IPS-18c (cell line): ENCODE measurements around the gene VSTM2L.
"Not testable (repeated sequence)": the region's sequence is repeated elsewhere in the genome, so short reads cannot be mapped to it uniquely, and the experiment has no call there.

Source experiments
- H3K4me3 ChIP-seq: 2 replicates; pipeline ENCODE4 v1.7.0; 2013; ENCODE audit warnings: low read depth, mild to moderate bottlenecking, low read length, moderate library complexity; ENCODE audit not compliant: insufficient read depth
- H3K9me3 ChIP-seq: one replicate; pipeline ENCODE4 v1.6.1; 2013; ENCODE audit warnings: mild to moderate bottlenecking, low read length, moderate library complexity; ENCODE audit not compliant: control insufficient read depth, insufficient read depth

The VSTM2L gene, protein sequence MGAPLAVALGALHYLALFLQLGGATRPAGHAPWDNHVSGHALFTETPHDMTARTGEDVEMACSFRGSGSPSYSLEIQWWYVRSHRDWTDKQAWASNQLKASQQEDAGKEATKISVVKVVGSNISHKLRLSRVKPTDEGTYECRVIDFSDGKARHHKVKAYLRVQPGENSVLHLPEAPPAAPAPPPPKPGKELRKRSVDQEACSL

DNA sequence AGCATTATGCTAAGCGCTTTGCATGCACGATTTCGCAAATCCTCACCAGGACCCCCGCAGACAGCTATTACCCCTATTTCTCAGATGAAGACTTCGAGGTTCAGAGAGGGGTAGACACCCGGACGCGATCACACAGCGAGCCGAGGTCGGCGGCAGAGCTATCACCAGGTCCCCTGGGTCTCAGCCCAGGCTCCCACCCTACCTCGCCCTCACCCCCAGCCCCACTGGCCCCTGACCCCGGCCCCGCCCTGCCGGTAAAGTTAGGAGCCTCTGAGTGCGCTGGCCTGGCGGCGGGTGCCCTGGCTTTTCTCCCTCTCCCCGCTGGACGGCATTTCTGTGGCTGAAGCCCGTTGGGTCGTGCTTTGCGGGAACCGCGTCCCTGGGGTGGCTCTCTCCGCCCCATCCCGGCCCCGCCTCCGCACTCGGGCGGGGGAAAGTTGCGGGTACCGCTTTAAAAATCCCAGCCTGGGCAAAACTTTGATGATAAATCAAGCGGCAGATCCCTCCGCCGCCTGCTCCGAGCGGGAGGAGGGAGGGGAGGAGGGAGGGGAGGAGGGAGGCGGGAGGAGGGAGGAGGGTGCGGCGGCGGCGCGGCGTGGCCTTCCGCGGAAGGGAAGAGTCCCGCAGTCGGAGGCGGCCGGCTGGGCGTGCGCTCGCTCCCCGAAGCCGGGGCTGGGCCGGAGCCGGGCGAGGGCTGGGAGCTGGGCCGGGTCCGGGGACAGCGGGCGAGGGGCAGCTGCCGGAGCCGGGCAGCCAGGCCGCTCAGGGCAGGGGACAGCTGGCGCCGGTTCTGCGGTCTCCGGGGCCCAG lies at the start of gene VSTM2L:
Gene VSTM2L, plus strand, starts transcription at position 624 of the 810 bp plus-strand sequence. CDS start 224 bp downstream, outside the sequence.
- no peaks in the 10 kb centered on the region for H3K9me3 ChIP-seq
- H3K4me3 ChIP-seq, result peak within 1 kb of the TSS; percentile 59

DNA sequence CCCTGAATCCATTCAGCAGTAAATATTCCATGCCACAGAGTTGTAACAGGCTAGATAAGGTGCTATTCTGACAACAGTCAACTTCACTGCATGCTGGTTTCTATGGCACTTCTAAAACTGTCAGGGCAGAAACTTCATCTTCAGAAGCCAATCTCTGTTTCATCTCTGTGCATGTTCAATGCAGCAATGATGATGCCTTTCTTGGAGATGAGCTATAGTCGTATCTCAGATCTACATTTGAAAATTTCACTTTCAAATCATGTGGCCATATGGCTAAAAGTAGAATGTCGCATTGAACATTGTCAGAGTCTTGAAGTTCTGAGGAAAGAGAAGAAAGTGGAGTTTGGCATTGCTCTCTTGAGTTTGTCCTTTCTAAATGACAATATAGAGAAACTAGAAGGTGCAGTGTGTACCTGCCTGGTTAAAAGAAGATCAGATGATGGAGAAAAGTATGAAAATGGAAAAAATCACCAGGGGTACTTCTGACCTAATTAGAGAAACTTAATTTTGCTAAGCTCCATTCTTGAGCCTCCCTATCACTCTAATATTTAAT lies 49.0 kb upstream of the VSTM2L start:
- Histone ChIP-seq H3K9me3 (no peaks in the 10 kb centered on the region), H3K4me3 (no peak overlapping the region)

DNA sequence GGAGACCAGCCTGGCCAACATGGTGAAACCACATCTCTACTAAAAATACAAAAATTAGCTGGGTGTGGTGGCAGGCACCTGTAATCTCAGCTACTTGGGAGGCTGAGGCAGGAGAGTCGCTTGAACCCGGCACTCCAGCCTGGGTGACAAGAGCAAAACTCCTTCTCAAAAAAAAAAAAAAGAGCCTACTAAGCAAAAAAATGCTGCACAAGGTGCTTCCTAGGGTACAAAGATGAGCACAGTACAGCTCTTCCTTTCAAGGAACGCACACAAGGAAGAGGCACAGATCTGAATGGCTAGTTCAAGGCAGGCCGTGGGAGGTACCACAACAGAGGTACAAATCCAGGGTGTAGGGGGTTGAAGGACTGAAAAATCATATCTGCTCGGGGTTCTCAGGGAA lies 46.9 kb upstream of the VSTM2L start:
- not testable (repeated sequence) for H3K4me3 ChIP-seq, H3K9me3 ChIP-seq

DNA sequence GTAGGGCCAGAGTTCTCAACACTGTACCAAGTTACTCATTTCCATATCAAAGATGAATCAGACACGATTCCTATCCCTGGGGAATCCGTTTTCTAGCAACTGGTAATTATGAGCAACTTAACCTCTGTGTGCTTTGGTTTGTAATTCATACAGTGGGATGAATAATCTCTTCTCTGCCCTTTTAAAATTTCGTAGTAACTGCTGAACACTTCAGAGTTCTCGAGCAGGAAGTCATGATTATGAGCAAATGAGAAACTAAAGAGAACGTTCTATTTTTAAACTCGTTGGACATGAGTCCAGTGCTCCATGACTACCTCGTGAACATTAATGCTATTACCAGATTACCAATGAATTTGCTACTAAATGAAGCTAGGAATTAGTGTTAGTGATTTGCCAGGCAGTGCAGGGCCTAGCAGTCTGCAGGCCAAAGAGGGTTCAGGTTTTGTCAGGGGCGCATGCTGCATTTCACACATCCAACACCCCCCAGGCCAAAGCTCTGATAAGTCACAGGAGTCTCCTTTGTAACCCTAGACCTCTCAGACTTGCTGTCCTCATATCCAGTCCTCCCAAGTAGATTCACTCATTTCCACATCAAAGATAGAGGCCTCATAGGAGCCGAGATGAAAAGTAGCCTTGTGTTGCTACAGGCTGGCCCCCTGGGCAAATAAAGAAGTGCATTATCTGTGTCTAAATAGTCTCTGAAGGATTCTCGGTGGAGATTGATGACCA lies 45.8 kb upstream of the VSTM2L start:
- Histone ChIP-seq H3K4me3 (no peak overlapping the region), H3K9me3 (peaks cover 2% of the 10 kb centered on the region)

DNA sequence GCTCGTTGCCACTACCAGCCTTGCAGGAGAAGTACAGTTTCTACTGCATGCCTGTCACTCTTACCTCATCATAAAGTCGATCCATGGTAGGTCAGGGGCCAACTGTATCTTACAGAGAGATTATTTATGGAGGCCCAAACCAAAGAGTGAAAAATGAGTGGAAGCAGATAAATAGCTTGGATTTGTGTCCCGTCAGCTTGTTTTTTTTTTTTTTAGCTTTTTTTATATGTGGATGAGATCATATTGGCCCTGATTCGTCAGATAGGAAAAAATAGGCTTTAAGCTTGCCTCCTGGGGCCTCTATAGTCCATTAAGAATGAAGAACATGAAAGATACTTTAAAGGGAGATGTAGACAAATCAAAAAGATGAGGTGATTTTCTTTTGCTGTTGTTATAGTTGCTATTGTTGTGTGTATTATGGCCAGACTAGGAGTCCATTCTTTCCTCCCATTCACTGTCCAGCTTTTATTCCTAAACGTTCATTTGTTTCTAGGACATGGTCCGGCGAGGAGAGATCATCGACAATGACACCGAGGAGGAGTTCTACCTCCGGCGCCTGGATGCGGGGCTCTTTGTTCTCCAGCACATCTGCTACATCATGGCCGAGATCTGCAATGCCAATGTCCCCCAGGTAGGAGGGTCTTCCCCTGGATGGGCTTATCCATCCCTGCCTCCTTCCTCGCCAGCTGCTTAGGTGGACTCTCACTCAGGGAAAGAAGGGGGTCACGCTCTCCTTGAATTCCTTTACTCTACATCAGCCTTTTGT lies 43.3 kb upstream of the VSTM2L start:
- peaks cover 2% of the 10 kb centered on the region for H3K9me3 ChIP-seq
- H3K4me3 ChIP-seq, result no peak overlapping the region

DNA sequence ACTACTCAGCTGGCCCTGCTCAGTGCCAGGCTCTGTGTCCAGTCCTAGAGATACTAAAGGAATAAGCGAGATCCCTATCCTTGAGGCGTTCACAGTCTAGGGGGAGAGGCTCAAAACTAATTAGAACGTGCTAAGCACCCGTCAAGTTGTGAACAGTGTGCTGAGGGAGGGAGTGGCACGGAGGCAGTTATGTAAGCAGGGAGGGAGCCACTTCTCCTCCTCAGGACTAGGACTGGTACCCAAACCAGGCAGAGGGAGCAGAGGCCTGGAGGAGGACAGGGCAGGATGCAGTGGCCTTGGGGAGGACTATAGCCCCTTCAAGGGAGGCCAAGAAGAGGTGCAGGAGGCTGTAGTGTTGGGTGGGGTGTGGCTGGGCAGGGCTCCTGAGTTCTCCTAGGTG lies 39.6 kb upstream of the VSTM2L start:
- Histone ChIP-seq H3K9me3 (peaks cover 2% of the 10 kb centered on the region), H3K4me3 (no peak overlapping the region)

DNA sequence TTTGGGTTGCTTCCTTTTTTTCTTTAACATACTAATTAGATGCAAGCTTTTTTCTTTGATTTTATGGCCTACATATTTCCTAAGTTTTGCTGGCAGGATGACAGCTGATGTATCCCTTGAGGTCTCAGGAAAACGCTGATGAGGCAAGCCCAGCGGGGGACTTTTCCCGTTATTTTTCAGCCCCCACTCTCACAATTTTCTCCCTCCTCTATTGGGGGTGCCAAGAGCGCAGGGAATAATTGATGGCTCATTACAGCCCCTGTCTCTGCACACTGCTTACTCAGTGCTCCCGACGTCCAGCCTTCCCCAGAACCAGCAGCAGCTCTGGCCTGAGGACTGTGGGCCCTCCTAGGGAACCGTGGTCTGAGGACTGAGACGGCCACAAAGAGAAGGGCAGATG lies 38.6 kb upstream of the VSTM2L start:
- Histone ChIP-seq H3K4me3 (no peak overlapping the region), H3K9me3 (peaks cover 2% of the 10 kb centered on the region)

DNA sequence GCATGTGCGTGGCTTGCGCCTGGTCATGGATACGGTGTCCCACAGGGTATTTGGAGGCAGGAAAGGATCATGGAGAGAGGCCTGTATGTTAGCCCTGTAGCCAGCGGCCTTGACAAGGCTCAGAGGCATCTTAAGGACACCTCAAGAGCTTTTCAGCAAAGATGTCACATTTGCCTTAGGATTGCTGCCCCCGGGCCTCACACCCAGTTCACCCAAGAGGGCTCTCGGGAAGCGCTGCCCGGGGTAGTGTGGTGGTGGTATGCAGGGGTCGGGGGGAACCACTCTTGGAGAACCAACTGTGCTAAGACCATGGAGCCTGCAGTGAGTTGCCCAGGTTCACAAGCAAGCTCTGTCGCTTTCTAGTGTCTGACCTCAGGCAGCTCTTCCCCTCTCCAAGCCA lies 36.9 kb upstream of the VSTM2L start:
- H3K9me3 ChIP-seq, result no peaks in the 10 kb centered on the region
- H3K4me3 ChIP-seq, result no peak overlapping the region

DNA sequence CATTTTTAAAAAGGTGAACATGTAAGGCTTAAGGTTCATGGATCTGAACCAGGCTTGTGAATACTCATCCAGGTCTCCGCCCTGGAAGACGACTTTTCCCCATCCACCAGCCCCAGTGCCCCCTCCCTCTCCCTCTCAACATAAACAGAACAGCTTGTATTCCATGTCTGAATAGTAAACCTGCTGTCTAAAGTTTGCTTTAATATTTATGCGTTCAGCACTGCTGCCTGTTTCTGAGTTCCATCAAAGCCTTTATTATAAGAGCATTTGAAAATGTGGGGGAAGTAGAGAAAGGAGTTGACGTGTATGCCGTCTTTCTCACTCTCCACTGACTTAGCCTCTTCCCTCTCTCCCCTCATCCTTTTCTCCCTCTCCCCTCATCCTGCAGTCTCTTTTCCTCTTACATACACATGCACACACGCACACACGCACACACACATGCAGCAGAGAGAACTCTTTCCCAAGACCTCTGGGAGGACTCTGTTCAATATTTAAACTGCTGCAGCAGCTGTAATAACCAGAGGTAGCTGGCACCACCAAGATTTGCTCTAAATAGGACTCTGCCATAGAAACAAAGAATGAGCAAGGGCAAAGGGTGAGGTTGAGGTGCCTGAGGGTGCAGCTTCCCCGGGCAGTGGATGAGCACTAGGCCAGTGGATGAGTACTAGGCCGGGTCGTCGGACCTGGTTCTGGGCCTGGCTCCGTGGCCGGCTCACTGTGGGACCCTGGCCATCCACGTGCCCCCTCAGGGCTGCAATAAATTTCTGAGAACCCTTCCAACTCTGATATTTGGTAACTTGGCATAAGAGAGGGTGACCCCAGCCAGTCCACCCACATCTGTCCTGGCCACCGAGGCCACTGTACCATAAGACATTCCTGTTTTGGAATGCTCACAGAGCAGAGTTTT lies 35.4 kb upstream of the VSTM2L start:
- Histone ChIP-seq H3K4me3 (no peak overlapping the region), H3K9me3 (no peaks in the 10 kb centered on the region)

DNA sequence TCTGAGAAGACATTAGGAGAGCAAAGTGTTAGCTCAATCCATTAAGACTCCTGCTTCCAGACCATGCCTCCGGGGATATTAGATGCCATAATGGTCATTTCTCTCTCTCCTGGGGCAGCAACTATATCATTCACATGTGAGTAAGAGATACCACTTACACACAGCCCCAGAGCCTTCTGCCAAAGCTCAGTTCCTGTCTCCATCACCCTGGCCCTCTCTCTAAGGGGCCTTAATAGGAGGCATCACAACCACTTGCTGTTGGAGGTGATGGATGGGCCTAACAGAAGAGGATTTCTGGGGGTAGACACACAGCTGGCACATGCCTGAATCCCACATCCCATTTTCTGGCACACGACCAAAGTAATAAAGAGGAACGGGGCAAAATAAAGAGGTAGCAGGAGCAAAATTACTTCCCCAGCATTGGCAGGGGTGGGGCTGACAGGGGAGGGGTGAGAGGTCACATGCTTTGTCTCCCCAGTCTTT lies 34.0 kb upstream of the VSTM2L start:
- no peaks in the 10 kb centered on the region for H3K9me3 ChIP-seq
- no peak overlapping the region for H3K4me3 ChIP-seq

DNA sequence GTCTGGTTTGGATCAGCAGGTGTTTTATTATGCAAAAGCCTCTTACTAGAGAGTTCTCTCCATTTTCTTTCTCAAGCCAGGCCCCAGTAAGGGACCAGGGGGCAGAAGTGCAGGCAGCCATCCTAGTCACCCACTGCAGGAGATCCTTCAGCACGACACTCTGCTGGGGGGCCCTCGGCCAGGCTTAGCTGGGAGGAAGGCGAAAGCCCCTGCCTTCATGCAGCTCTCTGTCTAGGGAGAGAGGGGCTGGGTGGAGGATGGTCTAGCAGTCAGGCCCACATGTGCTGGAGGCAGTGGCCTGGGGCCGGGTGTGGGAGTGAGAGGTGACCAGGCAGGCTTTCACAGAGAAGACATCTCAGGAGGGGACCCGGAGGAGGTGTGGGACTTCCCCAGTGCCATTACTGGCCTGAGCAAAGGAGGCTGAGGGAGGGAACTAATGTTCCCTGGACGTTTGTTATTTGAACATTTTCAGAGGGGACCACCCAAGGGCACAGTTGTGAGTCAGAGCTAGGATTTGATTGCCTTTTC lies 33.5 kb upstream of the VSTM2L start:
- H3K4me3 ChIP-seq, result no peak overlapping the region
- no peaks in the 10 kb centered on the region for H3K9me3 ChIP-seq

DNA sequence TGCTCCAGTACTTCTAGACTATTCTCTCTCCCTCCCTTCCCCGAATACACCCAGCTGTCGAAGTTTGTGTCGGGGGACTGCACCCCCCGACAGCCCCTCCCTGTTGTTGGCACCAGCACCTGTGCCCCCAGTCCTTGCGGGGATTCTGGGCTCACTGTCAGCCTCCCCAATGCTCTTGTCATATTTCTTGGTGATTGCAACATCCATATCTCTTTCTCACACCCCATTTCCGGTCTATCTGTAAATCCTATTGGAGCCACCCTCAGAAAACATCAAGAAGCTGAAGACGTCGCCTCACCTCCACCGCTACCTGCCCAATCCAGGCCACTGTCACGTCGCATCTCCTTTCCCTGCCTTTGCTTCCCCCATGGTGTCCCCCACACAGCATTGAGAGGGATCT lies 32.6 kb upstream of the VSTM2L start:
- Histone ChIP-seq H3K9me3 (no peaks in the 10 kb centered on the region), H3K4me3 (no peak overlapping the region)

DNA sequence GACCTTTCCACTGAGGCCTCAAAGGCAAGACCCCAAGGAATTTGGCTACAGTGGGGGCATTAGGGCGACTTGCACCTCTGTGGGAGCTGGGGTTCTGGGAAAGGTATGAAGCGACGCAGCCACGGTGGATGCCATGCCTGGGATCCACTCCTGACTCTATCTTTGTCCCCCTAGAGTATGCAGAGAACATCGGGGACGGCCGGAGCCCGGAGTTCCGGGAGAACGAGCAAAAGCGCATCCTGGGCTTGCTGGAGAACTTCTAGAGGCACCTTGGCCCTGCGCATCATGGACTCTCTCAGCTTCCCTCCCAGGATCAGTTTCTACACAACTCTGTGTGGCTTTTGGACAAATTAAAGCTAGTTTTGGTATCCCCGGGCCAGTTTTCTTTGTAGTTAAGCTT lies 31.2 kb upstream of the VSTM2L start:
- Histone ChIP-seq H3K4me3 (no peak overlapping the region), H3K9me3 (no peaks in the 10 kb centered on the region)

DNA sequence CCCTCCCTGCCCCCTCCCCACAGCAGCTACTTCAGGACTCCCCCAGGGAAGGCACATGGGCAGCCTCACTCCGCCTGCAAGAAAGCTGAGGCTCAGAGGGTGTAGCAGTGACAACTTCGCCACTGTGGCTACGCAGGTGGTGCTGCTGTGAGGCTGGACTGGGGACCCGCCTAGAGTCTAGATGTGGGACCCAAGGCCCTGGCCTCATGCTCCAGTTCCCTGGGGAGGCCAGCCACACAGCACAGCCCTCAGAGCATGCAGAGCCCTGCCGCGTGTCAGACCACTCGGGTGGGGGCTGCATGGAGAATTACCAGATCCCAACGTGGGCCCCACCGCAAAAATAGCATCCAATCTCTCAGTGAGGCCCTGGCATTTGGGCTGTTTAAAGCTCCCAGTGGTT lies 30.8 kb upstream of the VSTM2L start:
- H3K4me3 ChIP-seq, result no peak overlapping the region
- no peaks in the 10 kb centered on the region for H3K9me3 ChIP-seq

DNA sequence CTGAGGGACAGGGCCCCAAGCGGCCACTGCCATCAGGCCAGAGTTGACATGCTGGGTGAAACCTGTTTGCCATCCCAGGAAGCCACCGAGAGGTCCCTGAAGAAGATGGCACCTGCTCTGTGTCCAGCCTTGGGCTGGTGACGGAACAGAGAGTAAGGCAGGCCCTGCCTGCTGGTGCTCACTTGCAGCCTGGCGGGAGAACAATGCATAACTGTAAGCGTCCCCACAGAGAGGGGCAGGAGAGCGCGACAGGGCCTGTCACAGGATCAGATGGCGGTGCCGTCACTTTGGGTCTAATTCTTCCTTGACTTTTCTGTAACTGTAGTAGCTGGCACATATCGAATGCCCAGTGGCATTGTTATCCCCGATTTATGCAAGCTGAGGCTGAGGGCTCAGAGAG lies 29.0 kb upstream of the VSTM2L start:
- Histone ChIP-seq H3K4me3 (no peak overlapping the region), H3K9me3 (no peaks in the 10 kb centered on the region)
